ENCODE results near the gene WDR90. TPM values are rescaled to one million over a fixed set of nuclear protein-coding genes. Genes with fewer than 3 reads are reported as not detected.
"Not testable (repeated sequence)": the region's sequence is repeated elsewhere in the genome, so short reads cannot be mapped to it uniquely, and the experiment has no call there.

The WDR90 gene
- total RNA-seq, 1 donor from 2014 or later, result 25.2 TPM

DNA sequence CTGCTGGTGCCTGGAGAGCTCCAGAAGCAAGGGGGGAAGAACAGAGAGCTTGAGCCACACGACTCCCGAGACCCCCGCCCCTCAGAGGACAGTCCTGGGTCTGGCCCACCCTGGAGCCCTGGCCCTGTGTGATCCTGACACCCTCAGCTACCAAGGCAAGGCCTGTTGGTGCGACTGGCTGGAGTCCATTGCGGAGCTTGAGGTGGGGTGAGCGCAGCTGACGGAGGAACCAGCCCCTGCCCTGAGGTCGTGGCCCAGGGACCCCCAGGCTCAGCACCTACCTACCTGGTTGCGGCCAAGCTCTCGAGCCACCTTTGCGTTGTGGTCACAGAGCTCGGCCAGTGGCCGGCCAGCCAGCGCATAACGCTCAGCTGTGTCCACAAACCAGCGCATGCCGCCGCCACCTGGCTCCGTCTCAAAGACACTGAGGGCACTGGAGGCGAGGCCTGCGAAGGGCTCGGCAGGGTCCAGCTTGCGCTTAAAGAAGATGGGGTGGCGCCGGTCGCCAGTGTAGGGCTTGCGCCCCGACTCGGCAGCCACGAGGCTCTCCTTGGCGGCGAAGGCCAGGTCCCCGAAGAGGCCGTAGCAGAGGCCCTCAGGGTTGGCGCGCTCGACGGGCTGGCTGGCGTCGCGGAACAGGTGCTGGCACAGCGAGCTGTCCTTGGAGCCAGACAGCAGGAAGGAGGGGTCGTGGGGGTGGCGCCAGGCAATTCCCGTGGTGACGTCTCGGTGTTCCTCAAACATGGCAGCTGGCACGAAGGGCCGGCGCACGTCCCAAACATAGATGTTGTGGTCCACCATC lies 37.5 kb downstream of the WDR90 start:
- H3K27ac Mint-ChIP-seq (ENCODE audit: unreplicated experiment), result no peak overlapping the region

GRCh38 chr16:687499-687898 lies 38.3 kb downstream of the WDR90 start:
- peaks cover 3% of the 10 kb centered on the region for H3K36me3 Mint-ChIP-seq (ENCODE audit: low read depth, unreplicated experiment)
- H3K9me3 Mint-ChIP-seq (ENCODE audit: unreplicated experiment), result no peaks in the 10 kb centered on the region
- H3K4me1 Mint-ChIP-seq (ENCODE audit: unreplicated experiment), result peaks cover 5% of the 10 kb centered on the region
- peaks cover 13% of the 10 kb centered on the region for H3K27me3 Mint-ChIP-seq (ENCODE audit: unreplicated experiment)
- no peak overlapping the region for H3K4me3 Mint-ChIP-seq (ENCODE audit: unreplicated experiment)
- TF ChIP-seq, protein P1, sequence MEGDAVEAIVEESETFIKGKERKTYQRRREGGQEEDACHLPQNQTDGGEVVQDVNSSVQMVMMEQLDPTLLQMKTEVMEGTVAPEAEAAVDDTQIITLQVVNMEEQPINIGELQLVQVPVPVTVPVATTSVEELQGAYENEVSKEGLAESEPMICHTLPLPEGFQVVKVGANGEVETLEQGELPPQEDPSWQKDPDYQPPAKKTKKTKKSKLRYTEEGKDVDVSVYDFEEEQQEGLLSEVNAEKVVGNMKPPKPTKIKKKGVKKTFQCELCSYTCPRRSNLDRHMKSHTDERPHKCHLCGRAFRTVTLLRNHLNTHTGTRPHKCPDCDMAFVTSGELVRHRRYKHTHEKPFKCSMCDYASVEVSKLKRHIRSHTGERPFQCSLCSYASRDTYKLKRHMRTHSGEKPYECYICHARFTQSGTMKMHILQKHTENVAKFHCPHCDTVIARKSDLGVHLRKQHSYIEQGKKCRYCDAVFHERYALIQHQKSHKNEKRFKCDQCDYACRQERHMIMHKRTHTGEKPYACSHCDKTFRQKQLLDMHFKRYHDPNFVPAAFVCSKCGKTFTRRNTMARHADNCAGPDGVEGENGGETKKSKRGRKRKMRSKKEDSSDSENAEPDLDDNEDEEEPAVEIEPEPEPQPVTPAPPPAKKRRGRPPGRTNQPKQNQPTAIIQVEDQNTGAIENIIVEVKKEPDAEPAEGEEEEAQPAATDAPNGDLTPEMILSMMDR (IDR thresholded peaks at IDR 0.05; ENCODE audit: unreplicated experiment), result no peak
- no peak overlapping the region for H3K27ac Mint-ChIP-seq (ENCODE audit: unreplicated experiment)
- no peak for DNase-seq (ENCODE audit: low spot score)

More for the DNA sequence above, 37.5 kb downstream of the WDR90 start:
- Mint-ChIP-seq H3K4me1 (ENCODE audit: unreplicated experiment) (peaks cover 6% of the 10 kb centered on the region), H3K36me3 (ENCODE audit: low read depth, unreplicated experiment) (peaks cover 5% of the 10 kb centered on the region), H3K4me3 (ENCODE audit: unreplicated experiment) (no peak overlapping the region), H3K9me3 (ENCODE audit: unreplicated experiment) (no peaks in the 10 kb centered on the region), H3K27me3 (ENCODE audit: unreplicated experiment) (peaks cover 16% of the 10 kb centered on the region)
- DNase-seq (ENCODE audit: low spot score), result no peak
- TF ChIP-seq, protein P1 (IDR thresholded peaks at IDR 0.05; ENCODE audit: unreplicated experiment), result no peak

- peaks cover 3% of the 10 kb centered on the region for H3K4me1 Mint-ChIP-seq (ENCODE audit: unreplicated experiment)
- H3K4me3 Mint-ChIP-seq (ENCODE audit: unreplicated experiment), result peak overlapping the region; percentile 89
- H3K9me3 Mint-ChIP-seq (ENCODE audit: unreplicated experiment), result no peaks in the 10 kb centered on the region
- TF ChIP-seq, protein P1 (IDR thresholded peaks at IDR 0.05; ENCODE audit: unreplicated experiment), result no peak
- DNase-seq (ENCODE audit: low spot score), result no peak
- H3K36me3 Mint-ChIP-seq (ENCODE audit: low read depth, unreplicated experiment), result no peaks in the 10 kb centered on the region
- H3K27me3 Mint-ChIP-seq (ENCODE audit: unreplicated experiment), result peaks cover 15% of the 10 kb centered on the region
- peak overlapping the region; percentile 80 for H3K27ac Mint-ChIP-seq (ENCODE audit: unreplicated experiment)
These were observed 40.2 kb downstream of the WDR90 start for GRCh38 chr16:689175-689897.

- H3K9me3 Mint-ChIP-seq (ENCODE audit: unreplicated experiment); DNase-seq (ENCODE audit: low spot score); H3K4me1 Mint-ChIP-seq (ENCODE audit: unreplicated experiment); H3K36me3 Mint-ChIP-seq (ENCODE audit: low read depth, unreplicated experiment): not testable (repeated sequence)
- Mint-ChIP-seq H3K27ac (ENCODE audit: unreplicated experiment) (peak overlapping the region; percentile 13), H3K27me3 (ENCODE audit: unreplicated experiment) (peaks cover 21% of the 10 kb centered on the region), H3K4me3 (ENCODE audit: unreplicated experiment) (peak overlapping the region; percentile 43)
These were observed 42.1 kb downstream of the WDR90 start for GRCh38 chr16:691242-691641.

- TF ChIP-seq, protein P1 (IDR thresholded peaks at IDR 0.05; ENCODE audit: unreplicated experiment), result no peak
- no peaks in the 10 kb centered on the region for H3K36me3 Mint-ChIP-seq (ENCODE audit: low read depth, unreplicated experiment)
- H3K27me3 Mint-ChIP-seq (ENCODE audit: unreplicated experiment), result peaks cover 27% of the 10 kb centered on the region
- H3K9me3 Mint-ChIP-seq (ENCODE audit: unreplicated experiment), result no peaks in the 10 kb centered on the region
- no peak for DNase-seq (ENCODE audit: low spot score)
- H3K27ac Mint-ChIP-seq (ENCODE audit: unreplicated experiment), result no peak overlapping the region
- peaks cover 3% of the 10 kb centered on the region for H3K4me1 Mint-ChIP-seq (ENCODE audit: unreplicated experiment)
- H3K4me3 Mint-ChIP-seq (ENCODE audit: unreplicated experiment), result no peak overlapping the region
These were observed 43.4 kb downstream of the WDR90 start for GRCh38 chr16:692356-693108.
